Right hindlimb (tissue), 1 donor: ENCODE data around the gene ABCD3.
"Not testable (repeated sequence)": the region's sequence is repeated elsewhere in the genome, so short reads cannot be mapped to it uniquely, and the experiment has no call there.

Experiments
- DNase-seq: peaks from one replicate; pipeline ENCODE4 v3.0.0-alpha.2; 2018

ABCD3 gene

DNA sequence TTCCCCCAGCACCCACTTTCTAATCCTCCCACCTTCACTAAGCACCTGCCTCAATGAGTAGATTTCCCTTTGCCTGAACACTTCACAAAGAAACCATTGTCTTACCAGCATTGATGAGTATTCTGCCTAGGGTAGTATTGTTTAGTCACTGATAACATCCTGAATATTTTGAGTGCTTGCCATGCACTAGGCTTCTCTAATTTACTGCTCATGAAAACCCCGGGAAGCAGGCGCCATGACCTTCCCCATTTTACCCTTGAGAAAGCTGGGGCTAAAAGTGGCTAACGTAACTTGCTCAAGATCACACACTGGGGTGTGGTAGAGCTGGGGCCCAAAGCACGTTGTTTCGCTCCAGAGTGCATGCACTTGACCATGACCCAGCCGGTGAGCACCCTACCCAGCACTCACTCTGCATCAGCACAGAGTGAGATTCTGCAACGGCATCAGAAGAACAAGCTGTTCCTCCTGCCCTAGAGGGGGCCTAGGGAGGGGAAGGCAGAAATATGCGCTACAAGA lies 133.9 kb downstream of the ABCD3 start:
- DNase-seq, result no peak

DNA sequence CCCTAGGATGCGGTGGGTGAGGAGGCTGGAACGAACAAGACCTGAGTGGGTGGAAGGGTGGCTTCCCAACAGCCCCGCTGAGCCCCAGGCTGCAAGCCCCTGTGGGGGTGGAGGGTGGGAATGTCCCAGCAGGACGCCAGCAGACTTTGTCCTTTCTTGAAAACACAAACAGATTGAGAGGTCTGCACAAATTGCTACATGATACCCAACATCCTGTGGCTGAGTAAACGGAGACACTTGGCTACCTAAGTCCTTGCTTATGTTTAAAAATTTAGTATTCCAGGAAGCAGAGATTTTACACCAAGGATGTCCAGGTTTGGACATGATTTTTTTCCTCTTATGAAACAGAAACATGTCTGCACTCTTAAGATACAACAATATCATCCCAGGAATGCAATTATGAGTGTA lies 135.1 kb downstream of the ABCD3 start:
- DNase-seq, result no peak

DNA sequence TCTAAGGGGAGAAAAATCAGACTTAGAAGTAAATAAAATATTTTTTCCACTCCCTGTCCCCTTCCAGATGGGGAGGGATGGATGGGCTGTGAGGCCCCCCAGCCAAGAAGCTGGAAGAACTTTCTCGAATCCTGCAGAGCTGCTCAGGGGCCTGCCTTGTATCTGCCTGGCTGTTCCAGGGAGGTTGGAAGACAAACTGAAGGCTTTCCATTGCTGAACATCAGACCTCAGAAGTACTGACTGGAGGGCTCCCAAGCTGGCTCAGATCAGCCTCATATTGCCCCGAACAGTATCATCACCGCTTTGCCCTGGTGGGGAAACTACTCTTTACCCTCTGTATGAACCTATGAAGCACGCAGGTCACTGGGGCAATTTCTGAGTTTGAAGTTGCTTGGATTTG lies 135.7 kb downstream of the ABCD3 start:
- DNase-seq, result no peak

DNA sequence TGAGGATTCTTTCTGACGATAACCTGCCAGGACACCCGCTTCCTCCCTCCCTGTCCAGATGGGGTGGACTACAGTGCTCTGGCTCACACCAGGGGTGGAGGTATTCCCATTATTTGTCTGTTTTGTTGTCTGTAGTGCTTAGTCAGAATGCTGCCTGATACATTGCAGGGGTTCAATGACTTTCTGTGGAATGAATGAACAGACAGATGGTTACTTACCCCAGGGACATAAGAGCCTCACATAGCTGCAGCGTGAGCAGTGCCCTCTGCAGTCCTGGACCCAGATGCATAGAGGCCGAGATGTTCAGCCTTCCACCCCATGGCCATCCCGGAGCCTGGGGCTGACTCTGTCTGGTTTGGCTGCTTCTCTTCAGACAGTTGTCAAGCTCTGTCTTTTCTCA lies 136.4 kb downstream of the ABCD3 start:
- no peak for DNase-seq

DNA sequence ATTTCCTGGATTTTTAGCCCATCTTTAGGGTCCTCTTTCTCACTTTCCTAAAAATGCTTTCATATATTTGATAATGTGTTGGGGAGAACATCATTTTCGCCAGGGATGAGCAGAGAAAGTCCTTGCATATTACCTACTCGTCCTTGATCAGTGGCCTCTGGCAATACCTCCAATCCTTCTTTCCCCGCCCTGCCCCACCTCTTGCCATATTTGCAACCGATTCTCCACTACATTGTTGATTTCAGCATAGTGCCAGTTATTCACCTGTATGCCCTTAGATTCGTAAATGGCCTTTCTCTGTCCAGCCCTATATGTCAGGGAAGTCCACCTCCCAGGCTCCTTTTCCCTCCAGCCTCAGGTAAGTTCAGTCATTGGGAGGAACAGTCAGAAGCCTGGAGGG lies 136.9 kb downstream of the ABCD3 start:
- DNase-seq, result no peak

DNA sequence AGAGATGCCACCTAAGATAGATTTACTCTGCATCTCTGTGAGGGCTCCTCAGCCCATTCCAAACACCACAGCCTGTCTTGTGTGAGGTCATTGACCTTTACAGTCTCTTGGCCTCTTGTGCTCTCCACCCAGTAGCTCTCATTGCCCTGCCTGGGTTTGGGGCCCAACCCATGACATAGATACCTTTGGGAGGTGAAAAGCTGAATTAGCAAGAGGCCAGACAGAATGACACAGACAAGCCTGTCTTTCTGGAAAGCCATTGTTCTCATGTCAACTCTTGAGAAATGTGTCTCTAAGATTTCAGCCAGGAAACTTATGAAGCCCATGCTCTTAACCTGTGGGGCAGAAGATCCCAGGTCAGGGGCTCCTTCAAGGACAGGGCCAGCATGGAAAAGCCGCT lies 141.7 kb downstream of the ABCD3 start:
- no peak for DNase-seq

DNA sequence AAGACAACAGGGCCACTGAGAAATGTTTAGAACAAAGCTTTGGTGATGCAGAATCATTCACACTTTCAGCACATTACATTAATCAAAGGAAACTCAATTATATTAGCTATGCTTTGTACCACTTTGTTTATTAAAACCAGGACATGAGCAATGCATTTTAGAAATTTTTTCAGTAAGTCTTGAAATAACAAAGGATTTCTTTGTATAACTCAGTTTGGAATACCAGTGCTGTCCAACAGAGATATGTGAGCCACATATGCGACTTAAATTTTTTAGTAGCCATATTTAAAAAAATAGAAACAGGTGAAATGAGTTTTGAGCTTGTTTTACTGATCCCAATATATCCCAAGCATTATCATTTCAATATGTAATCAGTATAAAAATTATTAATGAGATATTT lies 142.1 kb downstream of the ABCD3 start:
- DNase-seq, result no peak

DNA sequence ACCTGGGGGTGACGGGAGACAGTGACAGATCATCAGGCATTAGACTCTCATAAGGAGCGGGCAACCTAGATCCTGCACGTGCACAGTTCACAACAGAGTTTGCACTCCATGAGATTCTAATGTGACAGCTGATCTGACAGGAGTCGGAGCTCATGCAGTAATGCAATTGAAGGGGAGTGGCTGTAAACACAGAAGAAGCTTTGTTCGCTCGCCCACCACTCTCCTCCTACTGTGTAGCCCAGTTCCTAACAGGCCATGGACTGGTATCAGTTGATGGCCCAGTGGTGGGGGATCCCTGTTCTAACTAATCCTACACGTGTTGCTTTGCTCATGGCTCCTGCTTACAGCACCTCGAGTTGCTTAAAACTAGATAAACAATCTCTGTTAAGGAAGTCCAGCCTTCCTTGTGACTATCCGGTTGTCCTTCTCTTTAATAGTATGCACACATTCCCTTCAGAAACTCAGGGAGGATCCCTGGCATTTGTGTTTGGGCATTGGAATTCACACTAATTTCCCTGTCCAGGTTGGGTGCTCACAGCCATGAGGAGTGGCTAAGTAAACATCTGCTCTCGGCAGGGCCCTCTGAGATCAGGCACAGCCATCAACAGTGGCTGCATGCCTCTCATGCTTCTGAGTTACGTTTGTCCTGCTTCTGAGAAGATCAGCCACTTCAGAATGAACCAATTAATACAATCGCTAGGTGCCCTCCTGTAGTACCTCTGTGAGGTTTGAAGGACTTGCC lies 144.5 kb downstream of the ABCD3 start:
- no peak for DNase-seq

DNA sequence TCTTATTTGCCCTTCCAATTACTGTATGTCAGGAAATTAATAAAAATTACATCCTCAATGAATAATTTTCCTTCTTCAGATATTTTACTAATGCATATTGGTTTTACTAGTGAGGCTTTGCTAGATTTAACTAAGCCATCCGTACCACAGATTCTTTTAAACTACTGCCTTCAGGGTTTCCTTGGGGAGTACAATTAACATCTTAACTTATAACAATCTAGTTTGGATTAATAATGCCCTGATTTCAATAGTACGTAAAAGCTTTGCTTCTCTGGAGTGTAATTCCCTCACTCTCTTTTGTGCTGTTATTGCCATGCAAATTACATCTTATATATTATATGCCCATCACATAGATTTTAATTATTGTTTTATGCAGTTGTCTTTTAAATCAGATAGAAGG lies 147.7 kb downstream of the ABCD3 start:
- DNase-seq, result no peak

DNA sequence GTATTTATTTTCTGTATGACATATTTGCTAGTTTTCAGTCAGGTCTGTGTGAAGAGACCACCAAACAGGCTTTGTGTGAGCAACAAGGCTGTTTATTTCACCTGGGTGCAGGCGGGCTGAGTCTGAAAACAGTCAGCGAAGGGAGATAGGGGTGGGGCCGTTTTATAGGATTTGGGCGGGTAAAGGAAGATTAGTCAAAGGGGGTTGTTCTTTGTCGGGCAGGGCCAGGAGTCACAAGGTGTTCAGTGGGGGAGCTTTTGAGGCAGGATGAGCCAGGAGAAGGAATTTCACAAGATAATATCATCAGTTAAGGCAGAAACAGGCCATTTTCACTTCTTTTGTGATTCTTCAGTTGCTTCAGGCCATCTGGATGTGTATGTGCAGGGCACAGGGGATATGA lies 148.2 kb downstream of the ABCD3 start:
- DNase-seq, result not testable (repeated sequence)

DNA sequence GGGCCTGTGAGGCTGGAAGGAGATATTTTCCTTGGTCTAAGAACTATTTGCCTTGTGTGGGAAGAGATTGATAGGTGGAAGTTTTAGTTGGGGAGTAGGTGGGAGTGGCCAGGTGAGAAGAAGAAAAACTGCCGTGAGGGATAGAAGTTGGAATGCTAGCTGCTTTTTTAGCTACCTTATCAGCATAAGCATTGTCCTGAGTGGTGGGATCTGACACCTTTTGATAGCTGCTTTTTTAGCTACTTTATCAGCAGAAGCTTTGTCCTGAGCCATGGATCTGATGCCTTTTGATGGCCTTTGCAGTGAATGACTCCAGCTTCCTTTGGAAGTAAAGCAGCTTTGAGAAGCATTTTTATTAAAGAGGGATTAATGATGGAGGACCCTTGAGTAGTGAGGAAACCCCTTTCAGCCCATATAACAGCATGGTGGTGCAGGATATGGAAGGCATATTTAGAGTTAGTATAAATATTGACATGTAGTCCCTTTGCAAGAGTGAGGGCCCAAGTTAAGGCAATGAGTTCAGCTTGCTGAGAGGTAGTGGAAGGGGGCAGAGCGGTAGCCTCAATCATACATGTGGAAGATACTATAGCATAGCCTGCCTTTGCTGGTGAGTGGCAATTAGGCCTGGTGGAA lies 149.9 kb downstream of the ABCD3 start:
- DNase-seq, result not testable (repeated sequence)
